HepG2 (cell line): ENCODE data around the gene TMEM198. TPM values are rescaled to one million over a fixed set of nuclear protein-coding genes. Genes with fewer than 3 reads are reported as not detected.

Source experiments
- ATF7 ChIP-seq, 2 experiments: fragments of 450-650 bp in 1 of 2; sonication (generic) in 1 of 2; formaldehyde crosslinking in 1 of 2; IDR thresholded peaks; 2 replicates each; pipeline versions ENCODE4 v1.4.0 to v1.6.1; 2016 to 2020; ENCODE audit warnings: antibody characterized with exemption in 1 of 2, mild to moderate bottlenecking in 1 of 2, missing genetic modification reagents in 1 of 2
- GPN1 ChIP-seq: sonication (generic); formaldehyde crosslinking; IDR thresholded peaks from 2 replicates; pipeline ENCODE4 v1.5.1; 2020; ENCODE audit warnings: missing genetic modification reagents, borderline replicate concordance
- MXD3 ChIP-seq: IDR thresholded peaks from 2 replicates; pipeline ENCODE4 v1.6.1; 2016; ENCODE audit warnings: mild to moderate bottlenecking, missing biosample characterization, missing genetic modification reagents
- NFATC3 ChIP-seq: sonication (generic); formaldehyde crosslinking; IDR thresholded peaks from 2 replicates; pipeline ENCODE4 v1.5.1; 2020; ENCODE audit warnings: mild to moderate bottlenecking, missing genetic modification reagents
- PBX2 ChIP-seq: IDR thresholded peaks from 2 replicates; pipeline ENCODE4 v1.6.1; 2016; ENCODE audit warnings: control low read depth
- PRPF4 ChIP-seq: fragments of 200-400 bp; formaldehyde crosslinking; IDR thresholded peaks from 2 replicates; pipeline ENCODE4 v1.6.1; 2016; ENCODE audit warnings: low read length, low read depth; ENCODE audit not compliant: poor library complexity, severe bottlenecking
- TEAD2 ChIP-seq: sonication (generic); formaldehyde crosslinking; IDR thresholded peaks from 2 replicates; pipeline ENCODE4 v1.9.0; 2021; ENCODE audit warnings: missing genetic modification reagents
- TFDP2 ChIP-seq: sonication (generic); formaldehyde crosslinking; IDR thresholded peaks from 2 replicates; pipeline ENCODE4 v1.4.0; 2020; ENCODE audit warnings: missing genetic modification reagents
- USF2 ChIP-seq, 2 experiments: sonication (generic) in 1 of 2; formaldehyde crosslinking in 1 of 2; IDR thresholded peaks; 2 replicates each; pipeline versions ENCODE4 v1.5.1 to v1.6.1; 2011 to 2020; ENCODE audit warnings: borderline replicate concordance in 1 of 2, low read depth in 1 of 2, low read length in 1 of 2, mild to moderate bottlenecking in 1 of 2, missing genetic modification reagents in 1 of 2, moderate library complexity in 1 of 2
- ZGPAT ChIP-seq: IDR thresholded peaks from 2 replicates; pipeline ENCODE4 v1.6.1; 2016; ENCODE audit warnings: mild to moderate bottlenecking
- ZNF30 ChIP-seq: sonication (generic); formaldehyde crosslinking; IDR thresholded peaks from 2 replicates; pipeline ENCODE4 v1.5.0; 2020; ENCODE audit warnings: mild to moderate bottlenecking, missing genetic modification reagents
- ZNF333 ChIP-seq: sonication (generic); formaldehyde crosslinking; IDR thresholded peaks from 2 replicates; pipeline ENCODE4 v1.4.0; 2020; ENCODE audit warnings: mild to moderate bottlenecking, missing genetic modification reagents, borderline replicate concordance
- ZNF350 ChIP-seq: sonication (generic); formaldehyde crosslinking; IDR thresholded peaks from 2 replicates; pipeline ENCODE4 v1.4.0; 2020; ENCODE audit warnings: mild to moderate bottlenecking, low read depth, missing genetic modification reagents, borderline replicate concordance
- ZNF432 ChIP-seq: sonication (generic); formaldehyde crosslinking; IDR thresholded peaks from 2 replicates; pipeline ENCODE4 v1.5.0; 2020; ENCODE audit warnings: missing genetic modification reagents, mild to moderate bottlenecking, borderline replicate concordance
- polyA plus RNA-seq, 8 experiments: library from polyadenylated mRNA; depleted of rRNA in 3 of 8; stranded (reverse) in 7 of 8; unstranded in 1 of 8; fragments of >200 nt; fragmentation: Illumina TruSeq in 4 of 8; extraction: Trizol in 4 of 8; gene quantifications; 2 replicates each; pipeline versions ENCODE4 v1.2.1 to v1.2.3, GENCODE V29; 2011 to 2016; ENCODE audit warnings: low read depth in 4 of 8, missing spikeins in 1 of 8, mixed read lengths in 1 of 8; ENCODE audit not compliant: insufficient read depth in 1 of 8
- total RNA-seq, 5 experiments: library from RNA; depleted of rRNA; stranded (reverse); fragments of >200 nt; fragmentation: Illumina TruSeq; extraction: Trizol; gene quantifications; 2 replicates each; pipeline ENCODE4 v1.2.3, GENCODE V29; 2016; ENCODE audit warnings: low read depth in 1 of 5
- TF ChIP-seq, protein P1 (sequence below): sonication (generic); formaldehyde crosslinking; IDR thresholded peaks from 2 replicates; pipeline ENCODE4 v1.4.0; 2020; ENCODE audit warnings: mild to moderate bottlenecking, missing genetic modification reagents
- TF ChIP-seq, protein P2 (sequence below): sonication (generic); formaldehyde crosslinking; IDR thresholded peaks from 2 replicates; pipeline ENCODE4 v1.4.0; 2020; ENCODE audit warnings: mild to moderate bottlenecking, missing genetic modification reagents

The TMEM198 gene
- total and polyA plus RNA-seq, 2 of the 13 experiments (the other 11 are each of a cell fraction or from before 2014, with no cell fraction given) = 17.3 to 23.5 TPM

DNA sequence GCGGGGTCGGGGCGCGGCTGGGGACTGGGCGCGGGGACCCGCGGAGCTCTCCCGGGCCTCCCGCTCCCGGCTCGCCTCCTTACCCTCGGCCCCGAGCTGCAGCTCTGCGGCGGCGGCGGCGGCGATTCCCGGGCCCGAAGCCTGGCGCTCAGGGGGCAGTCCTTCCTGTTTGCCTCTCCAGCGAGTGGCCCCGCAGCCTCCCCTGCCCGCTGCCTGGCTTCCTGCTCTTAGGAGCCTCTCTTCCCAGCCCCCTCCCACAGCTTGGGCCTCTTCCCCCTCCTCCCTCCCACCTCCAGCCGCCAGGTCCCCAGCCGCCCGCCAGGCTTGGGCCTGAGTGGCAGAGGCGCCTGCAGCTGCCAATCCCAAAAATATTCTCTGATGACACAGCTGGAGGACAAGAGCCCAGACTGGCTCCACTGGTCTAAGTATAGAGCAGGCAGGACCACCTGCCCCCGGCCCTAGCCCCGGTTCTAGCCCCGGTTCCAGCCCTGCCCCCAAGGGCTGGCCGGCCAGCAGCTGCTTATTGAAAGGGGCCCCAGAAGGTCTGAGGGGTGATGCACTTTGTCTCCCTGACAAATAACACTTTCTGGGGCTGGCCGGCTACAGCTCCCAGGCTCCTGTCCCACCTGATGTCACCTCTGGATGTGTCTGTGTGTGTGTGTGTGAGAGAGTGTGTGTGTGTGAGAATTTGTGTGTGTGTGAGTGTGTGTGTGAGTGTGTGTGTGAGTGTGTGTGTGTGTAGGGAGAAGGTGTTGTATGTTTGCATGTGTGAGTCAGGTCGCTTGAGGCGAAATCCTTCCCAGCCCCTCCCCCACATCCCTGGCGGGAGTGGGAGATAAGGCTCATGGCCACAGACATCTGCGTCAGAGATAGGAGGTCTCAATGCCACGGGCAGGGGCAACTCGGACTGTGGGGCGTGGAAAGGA is 27.7 kb downstream of the TMEM198 start, which contains the start of gene OBSL1 (continued):
- TF ChIP-seq, protein P1, sequence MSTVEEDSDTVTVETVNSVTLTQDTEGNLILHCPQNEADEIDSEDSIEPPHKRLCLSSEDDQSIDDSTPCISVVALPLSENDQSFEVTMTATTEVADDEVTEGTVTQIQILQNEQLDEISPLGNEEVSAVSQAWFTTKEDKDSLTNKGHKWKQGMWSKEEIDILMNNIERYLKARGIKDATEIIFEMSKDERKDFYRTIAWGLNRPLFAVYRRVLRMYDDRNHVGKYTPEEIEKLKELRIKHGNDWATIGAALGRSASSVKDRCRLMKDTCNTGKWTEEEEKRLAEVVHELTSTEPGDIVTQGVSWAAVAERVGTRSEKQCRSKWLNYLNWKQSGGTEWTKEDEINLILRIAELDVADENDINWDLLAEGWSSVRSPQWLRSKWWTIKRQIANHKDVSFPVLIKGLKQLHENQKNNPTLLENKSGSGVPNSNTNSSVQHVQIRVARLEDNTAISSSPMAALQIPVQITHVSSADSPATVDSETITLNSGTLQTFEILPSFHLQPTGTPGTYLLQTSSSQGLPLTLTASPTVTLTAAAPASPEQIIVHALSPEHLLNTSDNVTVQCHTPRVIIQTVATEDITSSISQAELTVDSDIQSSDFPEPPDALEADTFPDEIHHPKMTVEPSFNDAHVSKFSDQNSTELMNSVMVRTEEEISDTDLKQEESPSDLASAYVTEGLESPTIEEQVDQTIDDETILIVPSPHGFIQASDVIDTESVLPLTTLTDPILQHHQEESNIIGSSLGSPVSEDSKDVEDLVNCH (CRISPR knock-in tag) = no peak
- peak; percentile 42 for TF ChIP-seq TFDP2 (CRISPR knock-in tag)
- peak; percentile 65 for TF ChIP-seq PRPF4
- no peak for TF ChIP-seq MXD3
- TF ChIP-seq GPN1 = no peak
- TF ChIP-seq ZNF350 = peak; percentile 67; the same call in 1 of the 2 replicates
- no peak for TF ChIP-seq NFATC3 (CRISPR knock-in tag)
- TF ChIP-seq ZGPAT (CRISPR knock-in tag) = peak; percentile 67
- TF ChIP-seq, protein P2, sequence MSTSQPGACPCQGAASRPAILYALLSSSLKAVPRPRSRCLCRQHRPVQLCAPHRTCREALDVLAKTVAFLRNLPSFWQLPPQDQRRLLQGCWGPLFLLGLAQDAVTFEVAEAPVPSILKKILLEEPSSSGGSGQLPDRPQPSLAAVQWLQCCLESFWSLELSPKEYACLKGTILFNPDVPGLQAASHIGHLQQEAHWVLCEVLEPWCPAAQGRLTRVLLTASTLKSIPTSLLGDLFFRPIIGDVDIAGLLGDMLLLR (CRISPR knock-in tag) = 0 out of 2 replicates have a peak, but pooled peaks have one; percentile 50
- peak; percentile 63; the same call in 1 of the 2 replicates for TF ChIP-seq ZNF333 (CRISPR knock-in tag)
- no peak for TF ChIP-seq ZNF30 (CRISPR knock-in tag)
- no peak for TF ChIP-seq USF2 (IDR thresholded peaks at IDR 0.05; ENCODE audit: low read depth, low read length)
- no peak for TF ChIP-seq USF2 (CRISPR knock-in tag; IDR thresholded peaks at IDR 0.05; ENCODE audit: borderline replicate concordance)
- no peak for TF ChIP-seq ZNF432 (CRISPR knock-in tag)
- TF ChIP-seq PBX2 (CRISPR knock-in tag) = no peak
- TF ChIP-seq ATF7 (IDR thresholded peaks at IDR 0.05) = peak; percentile 74; the same call in 1 of the 2 replicates
- peak; percentile 44; the same call in 1 of the 2 replicates for TF ChIP-seq ATF7 (CRISPR knock-in tag; IDR thresholded peaks at IDR 0.05)
- TF ChIP-seq TEAD2 (CRISPR knock-in tag) = no peak
